NCI-H187 (cell line): Measurements from ENCODE around the gene FNDC5.

Experiments used
- DNase-seq, 2 experiments: peaks; one replicate each; lab custom pipeline; 2025; lab: John Stamatoyannopoulos, UW

FNDC5 gene

DNA sequence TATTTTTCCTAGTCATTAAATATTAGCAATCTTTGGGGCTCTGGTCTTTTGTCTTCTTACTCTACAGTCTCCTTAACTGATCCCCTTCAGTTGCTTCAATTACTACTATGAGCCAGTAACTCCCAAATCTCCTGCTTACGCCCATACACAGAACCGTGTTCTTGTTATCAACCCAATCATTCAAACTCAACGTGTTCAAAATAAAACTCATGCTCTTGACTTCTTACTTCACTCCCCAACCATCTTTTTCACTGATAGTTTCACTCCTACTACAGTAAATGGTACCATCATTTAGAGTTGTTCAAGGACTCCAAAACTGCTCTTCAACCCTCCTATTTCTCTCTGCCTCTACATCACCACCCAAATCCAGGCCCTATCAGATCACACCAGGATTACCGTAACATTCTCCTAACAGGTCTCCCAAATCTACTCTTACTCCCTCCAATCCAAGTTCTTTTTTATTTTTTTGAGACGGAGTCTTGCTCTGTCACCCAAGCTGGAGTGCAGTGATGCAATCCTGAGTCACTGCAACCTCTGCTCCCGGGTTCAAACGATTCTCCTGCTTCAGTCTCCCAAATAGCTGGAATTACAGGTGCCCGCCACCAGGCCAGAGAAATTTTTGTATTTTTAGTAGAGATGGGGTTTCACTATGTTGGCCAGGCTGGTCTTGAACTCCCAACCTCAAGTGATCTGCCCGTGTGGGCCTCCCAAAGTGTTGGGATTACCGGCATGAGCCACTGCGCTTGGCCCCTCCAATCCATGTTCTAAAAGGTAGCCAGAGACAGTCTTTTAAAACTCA, 56.6 kb downstream of the FNDC5 start:
- DNase-seq = no peak
